BLaER1 (cell line): ENCODE measurements around the gene TGM5.

Source experiments
- H3K27ac ChIP-seq: shearing (Covaris generic); formaldehyde crosslinking; 2 replicates; pipeline ENCODE4 v1.8.1; 2022
- H3K27me3 ChIP-seq: shearing (Covaris generic); formaldehyde crosslinking; 2 replicates; pipeline ENCODE4 v1.8.1; 2022
- H3K36me3 ChIP-seq: shearing (Covaris generic); formaldehyde crosslinking; 2 replicates; pipeline ENCODE4 v1.8.1; 2022
- H3K4me1 ChIP-seq: shearing (Covaris generic); formaldehyde crosslinking; 2 replicates; pipeline ENCODE4 v1.8.1; 2022
- H3K4me2 ChIP-seq: shearing (Covaris generic); formaldehyde crosslinking; 2 replicates; pipeline ENCODE4 v1.8.1; 2022
- H3K4me3 ChIP-seq: shearing (Covaris generic); formaldehyde crosslinking; 2 replicates; pipeline ENCODE4 v1.8.1; 2022
- H3K9ac ChIP-seq: shearing (Covaris generic); formaldehyde crosslinking; 2 replicates; pipeline ENCODE4 v1.8.1; 2022
- H3K9me3 ChIP-seq: shearing (Covaris generic); formaldehyde crosslinking; 2 replicates; pipeline ENCODE4 v1.8.1; 2022
- H4K20me1 ChIP-seq: shearing (Covaris generic); formaldehyde crosslinking; 2 replicates; pipeline ENCODE4 v1.8.1; 2022
- Cebpa-rat ChIP-seq: shearing (Covaris generic); IDR thresholded peaks from 2 replicates; pipeline ENCODE4 v1.8.1; 2022

TGM5 gene

GRCh38 chr15:43183270-43183669, 83.5 kb downstream of the TGM5 start:
- Histone ChIP-seq H3K4me1 (peaks cover 23% of the 10 kb centered on the region), H3K4me2 (no peak overlapping the region), H3K9me3 (no peaks in the 10 kb centered on the region), H4K20me1 (peaks cover 15% of the 10 kb centered on the region; the same call in 1 of the 2 replicates), H3K4me3 (no peak overlapping the region), H3K27me3 (no peaks in the 10 kb centered on the region), H3K9ac (no peak overlapping the region), H3K36me3 (peaks cover 23% of the 10 kb centered on the region), H3K27ac (no peak overlapping the region)
- no peak for TF ChIP-seq Cebpa-rat
